ENCODE data around the gene OR2V1. TPM values are rescaled to one million over a fixed set of nuclear protein-coding genes. Genes with fewer than 3 reads are reported as not detected.
"Not testable (repeated sequence)": the region's sequence is repeated elsewhere in the genome, so short reads cannot be mapped to it uniquely, and the experiment has no call there.

OR2V1 gene
- total RNA-seq, 4 donors from 2014 or later: not detected

GRCh38 chr5:181100121-181100875 lies 30.7 kb downstream of the OR2V1 start:
- H3K9me3 ChIP-seq: no peaks in the 10 kb centered on the region
- H3K27me3 ChIP-seq: peaks cover 20 to 27% (median 21%) of the 10 kb centered on the region in 3 donors
- H3K4me1 ChIP-seq: no peaks in the 10 kb centered on the region
- in situ Hi-C loops (cut with MboI; ENCODE audit: low sequenced_read_pairs in 4 of 4) (no loop called here), intact Hi-C loops (cut with DNase I; ENCODE audit: low total_unique reads) (no loop called here)
- no peak overlapping the region for H3K4me3 ChIP-seq
- no peak for TF ChIP-seq CTCF (IDR thresholded peaks at IDR 0.05 in 4 of 5, conservative IDR thresholded peaks at IDR 0.05 in 1 of 5)
- TF ChIP-seq POLR2A (IDR thresholded peaks at IDR 0.05): no peak
- no peaks in the 10 kb centered on the region for H3K36me3 ChIP-seq
- no peak for ATAC-seq
- DNase-seq: no peak
- no peak overlapping the region for H3K27ac ChIP-seq

GRCh38 chr5:181099602-181100086 lies 31.3 kb downstream of the OR2V1 start:
- intact Hi-C loops (cut with DNase I; ENCODE audit: low total_unique reads) (no loop called here), in situ Hi-C loops (cut with MboI; ENCODE audit: low sequenced_read_pairs in 4 of 4) (no loop called here)
- Histone ChIP-seq H3K27ac (no peak overlapping the region), H3K27me3 (peaks cover 18 to 27% (median 20%) of the 10 kb centered on the region in 3 donors), H3K9me3 (no peaks in the 10 kb centered on the region), H3K4me1 (no peaks in the 10 kb centered on the region), H3K36me3 (no peaks in the 10 kb centered on the region), H3K4me3 (no peak overlapping the region)
- DNase-seq: no peak
- TF ChIP-seq CTCF (IDR thresholded peaks at IDR 0.05 in 4 of 5, conservative IDR thresholded peaks at IDR 0.05 in 1 of 5): no peak
- TF ChIP-seq POLR2A (IDR thresholded peaks at IDR 0.05): no peak
- no peak for ATAC-seq

GRCh38 chr5:181098762-181099601 lies 32.0 kb downstream of the OR2V1 start:
- no peak for TF ChIP-seq POLR2A (IDR thresholded peaks at IDR 0.05)
- in situ Hi-C loops (cut with MboI; ENCODE audit: low sequenced_read_pairs in 4 of 4): no loop called here

GRCh38 chr5:181097759-181098491 lies 33.0 kb downstream of the OR2V1 start:
- H3K36me3 ChIP-seq; H3K4me3 ChIP-seq; ATAC-seq; in situ Hi-C loops (cut with MboI; ENCODE audit: low sequenced_read_pairs in 4 of 4); intact Hi-C loops (cut with DNase I; ENCODE audit: low total_unique reads); H3K4me1 ChIP-seq; DNase-seq; H3K9me3 ChIP-seq; H3K27ac ChIP-seq: not testable (repeated sequence)
- H3K27me3 ChIP-seq: peaks cover 20 to 32% (median 28%) of the 10 kb centered on the region in 3 donors

More at GRCh38 chr5:181098762-181099601, 32.0 kb downstream of the OR2V1 start:
- H3K27ac ChIP-seq: no peak overlapping the region
- H3K27me3 ChIP-seq: peaks cover 18 to 24% (median 20%) of the 10 kb centered on the region in 3 donors
- no peaks in the 10 kb centered on the region for H3K9me3 ChIP-seq
- H3K4me1 ChIP-seq: no peaks in the 10 kb centered on the region
- ATAC-seq (no peak), DNase-seq (no peak)
- H3K4me3 ChIP-seq: no peak overlapping the region
- intact Hi-C loops (cut with DNase I; ENCODE audit: low total_unique reads): no loop called here
- no peaks in the 10 kb centered on the region for H3K36me3 ChIP-seq

GRCh38 chr5:181097383-181097753 lies 33.6 kb downstream of the OR2V1 start:
- in situ Hi-C loops (cut with MboI; ENCODE audit: low sequenced_read_pairs in 4 of 4); H3K4me1 ChIP-seq; ATAC-seq; H3K4me3 ChIP-seq; H3K27ac ChIP-seq; H3K36me3 ChIP-seq; intact Hi-C loops (cut with DNase I; ENCODE audit: low total_unique reads); DNase-seq; H3K9me3 ChIP-seq: not testable (repeated sequence)
- H3K27me3 ChIP-seq: peaks cover 20 to 36% (median 33%) of the 10 kb centered on the region in 3 donors

- H3K4me1 ChIP-seq; H3K9me3 ChIP-seq; H3K27ac ChIP-seq; in situ Hi-C loops (cut with MboI; ENCODE audit: low sequenced_read_pairs in 4 of 4); H3K36me3 ChIP-seq; H3K4me3 ChIP-seq; DNase-seq; ATAC-seq; intact Hi-C loops (cut with DNase I; ENCODE audit: low total_unique reads): not testable (repeated sequence)
- H3K27me3 ChIP-seq: peaks cover 20 to 36% (median 33%) of the 10 kb centered on the region in 3 donors
Observed at GRCh38 chr5:181096721-181097382, 34.1 kb downstream of the OR2V1 start.

GRCh38 chr5:181095162-181095561 lies 35.8 kb downstream of the OR2V1 start:
- H3K36me3 ChIP-seq; H3K4me1 ChIP-seq; H3K9me3 ChIP-seq; in situ Hi-C loops (cut with MboI; ENCODE audit: low sequenced_read_pairs in 4 of 4); H3K4me3 ChIP-seq; intact Hi-C loops (cut with DNase I; ENCODE audit: low total_unique reads); ATAC-seq; DNase-seq; H3K27ac ChIP-seq: not testable (repeated sequence)
- H3K27me3 ChIP-seq: peaks cover 16 to 33% (median 29%) of the 10 kb centered on the region in 3 donors
